HPDE6-E6E7 (cell line): ENCODE data around the gene SH3RF1.

Experiments
- DNase-seq: peaks from one replicate; pipeline ENCODE4 v3.0.0; 2011; ENCODE audit warnings: missing footprints; ENCODE audit errors: extremely low spot score

The SH3RF1 gene

DNA sequence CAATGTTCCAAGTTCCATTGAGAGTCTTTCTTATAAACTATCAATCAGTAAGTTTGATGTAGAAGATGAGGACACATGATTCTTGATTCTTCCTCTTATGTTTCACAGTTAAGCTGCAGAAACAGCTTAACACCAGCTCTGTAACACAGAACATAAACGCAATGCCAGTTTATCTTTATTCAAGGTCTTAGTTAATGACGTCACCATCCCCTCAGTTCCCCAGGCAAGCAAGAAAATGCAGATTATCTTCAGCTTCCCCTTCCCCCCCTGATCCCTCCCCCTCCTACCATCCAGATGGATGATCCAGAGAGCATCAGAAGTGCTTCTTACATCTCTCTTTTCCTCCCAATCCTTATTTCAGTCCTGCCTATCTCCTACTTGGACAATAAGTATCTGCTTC is 4.4 kb upstream of the SH3RF1 start:
- no peak for DNase-seq

- no peak for DNase-seq
These were observed 3.3 kb upstream of the SH3RF1 start for GRCh38 chr4:169274033-169274432.

GRCh38 chr4:169272265-169272886 is 1.6 kb upstream of the SH3RF1 start:
- no peak for DNase-seq

DNA sequence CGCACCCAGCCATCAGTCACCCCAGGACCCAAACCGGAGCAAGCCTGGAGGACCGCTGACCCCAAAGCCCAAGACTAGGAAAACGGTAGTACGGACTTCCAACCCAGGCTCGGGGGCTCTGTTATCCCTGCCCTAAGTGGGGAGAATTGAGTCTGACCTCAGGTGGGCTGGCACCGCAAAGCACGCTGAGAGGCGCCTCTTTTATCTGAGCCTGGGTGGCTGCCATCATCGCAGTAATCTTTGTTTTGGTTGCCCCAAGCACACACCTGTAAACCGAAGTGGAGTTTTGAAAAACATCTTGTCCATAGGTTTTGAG is 894 bp upstream of the SH3RF1 start:
- no peak for DNase-seq

GRCh38 chr4:169269916-169270809 is 593 bp downstream of the SH3RF1 start:
- DNase-seq: no peak

- no peak for DNase-seq
These were observed 1.6 kb downstream of the SH3RF1 start for GRCh38 chr4:169268951-169269760.

GRCh38 chr4:169267070-169267469 is 3.7 kb downstream of the SH3RF1 start:
- DNase-seq: no peak

- no peak for DNase-seq
These were observed 4.1 kb downstream of the SH3RF1 start for GRCh38 chr4:169266661-169267060.

GRCh38 chr4:169266081-169266480 is 4.7 kb downstream of the SH3RF1 start:
- no peak for DNase-seq

DNA sequence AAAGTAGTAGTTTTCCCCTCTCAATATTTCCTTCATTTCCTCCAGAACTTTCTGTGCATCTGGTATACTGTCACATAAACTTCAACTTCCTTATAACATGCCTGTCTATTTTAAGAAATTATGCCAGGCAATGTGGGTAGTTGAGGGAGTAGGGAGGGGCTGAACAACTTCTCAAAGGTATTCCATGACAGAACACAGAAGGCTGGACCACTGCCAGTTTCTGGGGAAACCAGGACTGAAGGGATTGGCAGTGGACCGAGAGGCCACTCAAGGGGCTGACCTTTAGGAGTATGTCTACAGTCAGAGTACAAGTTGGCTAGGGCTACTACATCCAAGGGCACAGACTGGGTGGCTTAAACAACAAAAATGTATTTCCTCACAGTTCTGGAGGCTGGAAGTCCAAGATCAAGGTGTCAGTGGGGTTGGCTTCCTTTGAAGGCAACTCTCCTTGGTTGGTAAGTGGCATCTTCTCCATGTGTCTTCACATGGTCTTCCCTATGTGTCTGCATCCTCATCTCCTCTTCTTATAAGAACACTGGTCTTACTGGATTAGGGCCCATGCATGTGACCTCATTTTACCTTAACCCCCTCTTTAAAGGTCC is 6.9 kb downstream of the SH3RF1 start:
- DNase-seq: no peak

DNA sequence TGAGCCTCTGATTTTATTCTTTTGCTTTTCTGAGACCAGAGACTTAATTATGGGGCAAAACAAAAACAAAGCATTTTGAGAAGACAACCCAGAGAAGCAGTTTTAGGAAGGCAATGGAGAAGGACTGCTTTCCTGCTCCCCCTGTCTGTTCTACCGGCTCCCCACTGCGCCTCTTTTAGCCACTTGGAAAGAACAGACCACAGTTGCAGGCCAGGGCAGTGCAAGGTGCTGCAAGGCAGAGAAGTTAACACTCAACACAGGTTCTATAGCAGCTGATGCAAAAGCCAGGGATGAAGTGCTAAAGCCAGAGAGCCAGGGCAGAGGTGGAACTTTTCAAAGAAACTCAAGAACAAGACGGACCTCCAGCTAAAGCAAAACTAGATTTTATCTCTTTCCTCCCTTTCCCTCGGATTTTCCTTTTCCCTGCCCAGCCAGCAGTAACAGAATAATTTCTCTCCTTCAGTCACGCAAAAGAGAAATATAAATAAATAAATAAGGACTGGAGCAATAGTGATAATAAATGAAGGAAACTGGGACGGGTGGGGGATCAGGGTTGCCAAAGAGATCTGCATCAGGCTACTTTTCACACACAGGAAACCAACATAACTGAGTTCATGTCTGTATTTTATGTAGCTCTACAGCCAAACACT is 10.4 kb downstream of the SH3RF1 start:
- DNase-seq: no peak

DNA sequence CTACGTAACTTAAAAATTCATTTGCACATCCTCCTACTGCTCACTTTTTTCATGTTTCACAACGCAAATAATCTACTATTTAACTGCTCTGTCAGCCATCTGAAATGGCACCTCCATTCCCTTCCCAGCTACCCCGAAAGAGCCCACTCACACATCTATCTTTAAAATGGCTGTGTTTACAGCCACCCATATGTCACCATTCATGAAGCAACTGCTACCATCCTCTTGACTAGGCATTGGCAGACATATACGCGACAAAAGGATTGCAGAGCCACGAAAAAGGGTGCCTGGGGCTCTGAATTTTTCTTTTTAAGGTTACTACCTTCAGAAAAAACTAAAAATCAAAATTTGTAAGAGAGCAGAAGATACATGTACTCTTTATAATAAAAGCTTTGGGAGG is 11.5 kb downstream of the SH3RF1 start:
- DNase-seq: no peak

DNA sequence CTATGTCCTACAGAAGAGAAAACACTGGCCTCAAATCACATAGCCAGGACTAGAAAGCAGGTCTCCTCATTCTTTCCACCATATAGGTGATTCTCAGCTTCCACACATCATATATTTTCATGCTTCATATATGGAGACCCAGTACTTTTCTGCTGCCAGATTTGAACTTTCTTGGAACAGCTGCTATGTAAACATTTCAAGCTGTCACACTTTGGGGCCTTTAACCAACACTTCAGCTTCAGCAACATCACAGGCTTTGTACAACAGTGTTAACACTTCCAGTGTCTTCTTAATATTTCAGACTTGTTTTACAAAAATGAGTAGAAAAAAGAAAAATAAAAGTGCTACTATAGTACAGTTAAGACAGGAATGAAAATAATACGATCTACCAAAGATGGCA is 12.6 kb downstream of the SH3RF1 start:
- DNase-seq: no peak

DNA sequence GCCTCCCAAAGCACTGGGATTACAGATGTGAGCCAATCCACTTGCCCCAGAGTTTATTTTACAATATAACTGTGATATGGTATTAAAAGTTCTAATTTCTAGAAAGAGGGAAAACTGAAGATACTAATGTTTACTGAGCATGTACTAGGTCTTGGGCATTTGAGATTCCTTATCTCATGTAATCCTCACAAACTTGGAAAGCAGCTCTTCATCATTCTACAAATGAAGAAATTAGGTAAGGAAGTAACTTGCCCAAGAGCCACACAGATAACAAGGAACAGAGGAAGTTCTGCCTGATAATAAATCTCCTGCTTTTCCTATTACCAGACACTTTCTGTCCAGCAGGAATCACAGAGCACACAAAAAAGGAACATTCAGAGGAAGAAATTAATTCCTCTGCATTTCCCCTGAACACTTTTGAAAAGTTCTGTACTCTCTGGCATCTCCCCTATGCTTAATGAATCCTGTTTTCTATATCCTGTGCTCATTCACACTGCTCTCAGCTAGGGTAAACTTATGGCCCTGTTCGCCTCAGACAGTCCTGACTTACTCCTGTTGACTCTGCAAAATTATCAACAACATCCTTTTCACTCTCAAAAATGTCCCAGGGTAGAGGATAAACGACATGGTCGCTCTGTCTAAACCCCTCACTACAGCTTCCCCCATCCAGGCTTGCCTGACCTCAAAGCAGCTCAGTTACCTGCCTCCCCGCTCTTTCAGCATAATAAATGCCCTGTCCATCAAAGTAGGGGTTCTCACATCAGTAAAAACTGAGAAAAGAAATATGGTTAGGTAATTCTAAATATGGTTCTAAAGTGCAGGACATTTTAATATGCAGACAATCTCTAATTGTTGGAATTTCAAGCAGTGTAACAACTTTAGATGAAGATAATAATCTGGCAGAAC is 13.6 kb downstream of the SH3RF1 start:
- no peak for DNase-seq

DNA sequence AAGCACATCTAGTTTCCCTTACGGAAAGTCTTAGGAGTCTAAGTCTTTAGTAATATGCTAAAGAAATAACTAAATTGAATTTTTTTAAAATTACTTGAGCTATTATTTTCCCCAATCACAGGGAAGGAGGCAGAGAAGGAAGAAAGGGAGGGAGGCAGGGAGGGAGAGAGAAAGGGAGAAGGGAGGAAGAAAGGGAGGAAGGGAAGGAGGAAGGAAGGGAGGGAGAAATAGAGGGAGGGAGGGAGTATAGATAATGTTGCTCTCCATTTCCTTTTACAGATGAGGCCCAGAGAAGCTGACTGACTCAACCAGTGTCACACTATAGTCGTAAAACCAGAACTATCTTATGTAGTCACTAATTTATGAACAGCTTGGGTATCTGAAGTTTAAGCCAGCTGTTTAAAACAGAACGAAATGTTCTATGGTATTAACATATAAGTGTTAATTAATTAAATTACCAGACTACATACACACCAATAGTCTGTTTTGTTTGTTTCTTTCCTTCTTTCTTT is 14.6 kb downstream of the SH3RF1 start:
- DNase-seq: no peak

- no peak for DNase-seq
These were observed 16.2 kb downstream of the SH3RF1 start for GRCh38 chr4:169254546-169254983.

- no peak for DNase-seq
These were observed 16.9 kb downstream of the SH3RF1 start for GRCh38 chr4:169253904-169254303.

DNA sequence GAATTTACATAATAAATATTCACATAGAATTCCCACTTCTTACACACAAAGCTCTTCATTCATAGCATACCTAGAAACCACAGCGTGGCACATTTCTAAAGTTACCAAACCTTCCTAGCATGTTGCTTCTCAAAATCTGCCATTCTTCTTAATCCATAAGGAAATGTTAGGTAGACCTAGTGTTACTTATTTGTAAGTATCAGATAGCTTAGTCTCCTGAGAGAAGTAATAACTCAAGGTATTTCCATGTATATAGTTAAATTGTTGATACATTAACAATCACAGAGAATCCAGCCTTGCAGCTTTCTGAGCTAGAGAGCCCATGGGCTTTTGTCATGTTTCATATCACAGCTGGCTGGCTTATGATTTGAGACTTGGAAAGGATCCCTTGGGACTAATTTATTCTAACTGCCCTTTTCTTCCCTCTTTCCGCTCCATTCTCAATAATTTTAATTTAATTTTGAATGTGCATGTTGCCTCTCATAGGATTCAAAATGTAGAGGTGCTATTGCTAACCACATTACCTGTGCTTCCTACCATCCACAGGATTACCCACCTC is 17.6 kb downstream of the SH3RF1 start:
- DNase-seq: no peak

GRCh38 chr4:169252339-169253112 is 18.2 kb downstream of the SH3RF1 start:
- DNase-seq: no peak
